ENCODE data around the gene TCF25. TPM values are rescaled to one million over a fixed set of nuclear protein-coding genes. Genes with fewer than 3 reads are reported as not detected.

The TCF25 gene
- total RNA-seq, 4 donors from 2014 or later, result 60.3 to 221 (median 126) TPM

DNA sequence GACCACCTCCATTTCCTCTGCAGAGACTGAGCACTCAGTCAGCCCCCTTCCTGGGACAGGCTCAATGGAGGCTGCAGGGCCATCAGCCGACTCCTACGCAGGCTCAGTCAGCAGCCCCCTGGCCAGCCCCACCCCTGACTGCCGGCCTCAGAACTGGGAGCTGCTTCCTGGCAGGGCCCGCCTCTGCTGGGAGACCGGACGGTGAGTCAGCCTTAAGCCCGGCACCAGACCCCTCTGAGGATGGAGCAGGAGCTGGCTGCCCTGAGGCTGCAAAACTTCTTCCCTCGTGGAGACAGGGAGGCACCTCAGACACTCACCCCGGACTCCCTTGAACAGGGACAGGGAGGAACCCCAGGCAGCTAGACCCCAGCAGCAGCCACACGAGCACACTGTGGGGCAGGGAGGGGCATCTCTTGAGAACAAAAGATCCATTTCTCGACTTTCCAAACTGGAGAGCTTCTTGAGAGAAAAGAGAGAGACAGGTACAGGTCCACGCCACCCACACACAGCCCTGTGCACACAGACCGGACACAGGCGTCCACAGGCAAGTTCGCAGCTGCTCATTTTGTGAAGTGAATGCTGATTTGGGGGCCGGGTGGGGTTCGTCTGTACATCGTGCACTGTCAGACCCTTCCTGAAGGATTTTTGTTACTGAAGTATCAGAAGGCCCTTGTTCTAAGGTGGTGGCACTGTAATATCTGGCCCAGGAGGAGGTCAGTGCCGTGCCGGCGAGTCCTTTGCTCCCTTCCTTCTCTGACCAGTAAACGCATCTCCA, 48.5 kb downstream of the TCF25 start:
- TF ChIP-seq POLR2A (IDR thresholded peaks at IDR 0.05), result peak in 1 of 2 donors; percentile 32
- TF ChIP-seq, protein P1, sequence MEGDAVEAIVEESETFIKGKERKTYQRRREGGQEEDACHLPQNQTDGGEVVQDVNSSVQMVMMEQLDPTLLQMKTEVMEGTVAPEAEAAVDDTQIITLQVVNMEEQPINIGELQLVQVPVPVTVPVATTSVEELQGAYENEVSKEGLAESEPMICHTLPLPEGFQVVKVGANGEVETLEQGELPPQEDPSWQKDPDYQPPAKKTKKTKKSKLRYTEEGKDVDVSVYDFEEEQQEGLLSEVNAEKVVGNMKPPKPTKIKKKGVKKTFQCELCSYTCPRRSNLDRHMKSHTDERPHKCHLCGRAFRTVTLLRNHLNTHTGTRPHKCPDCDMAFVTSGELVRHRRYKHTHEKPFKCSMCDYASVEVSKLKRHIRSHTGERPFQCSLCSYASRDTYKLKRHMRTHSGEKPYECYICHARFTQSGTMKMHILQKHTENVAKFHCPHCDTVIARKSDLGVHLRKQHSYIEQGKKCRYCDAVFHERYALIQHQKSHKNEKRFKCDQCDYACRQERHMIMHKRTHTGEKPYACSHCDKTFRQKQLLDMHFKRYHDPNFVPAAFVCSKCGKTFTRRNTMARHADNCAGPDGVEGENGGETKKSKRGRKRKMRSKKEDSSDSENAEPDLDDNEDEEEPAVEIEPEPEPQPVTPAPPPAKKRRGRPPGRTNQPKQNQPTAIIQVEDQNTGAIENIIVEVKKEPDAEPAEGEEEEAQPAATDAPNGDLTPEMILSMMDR (IDR thresholded peaks at IDR 0.05), result peak in 1 of 4 experiments; percentile 2
- peaks cover 3 to 46% of the 10 kb centered on the region in 2 donors for H3K4me1 ChIP-seq
- H3K4me3 ChIP-seq, result peak overlapping the region in 1 of 2 donors; percentile 47
- DNase-seq, result peak; percentile 67 to 75
- peak overlapping the region; percentile 59 to 80 for H3K27ac ChIP-seq
- no peaks in the 10 kb centered on the region for H3K36me3 ChIP-seq
- intact Hi-C loops (cut with DNase I; ENCODE audit: low total_unique reads), result no loop called here
- peaks cover 0 to 20% of the 10 kb centered on the region in 2 donors for H3K27me3 ChIP-seq
- no peaks in the 10 kb centered on the region for H3K9me3 ChIP-seq

DNA sequence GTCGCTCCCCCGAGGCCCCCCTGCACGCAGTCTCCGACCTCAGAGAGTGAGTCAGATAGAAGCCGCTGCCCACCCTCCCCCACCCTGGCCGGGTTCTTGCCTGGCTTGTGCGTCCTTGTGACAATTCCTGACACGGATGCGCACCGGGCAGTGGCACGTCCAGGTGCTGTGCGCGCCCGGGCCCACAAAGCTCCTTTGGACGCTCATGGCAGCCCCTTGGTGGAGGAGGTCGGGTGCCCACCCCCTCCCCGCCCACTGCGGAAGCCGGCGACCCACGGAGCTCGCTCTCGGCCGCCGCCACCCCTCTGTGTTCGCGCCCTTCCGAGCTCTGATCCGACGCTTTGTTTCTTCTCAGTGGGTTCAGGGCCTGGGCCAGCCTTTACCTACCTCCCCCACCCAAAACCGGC, 49.1 kb downstream of the TCF25 start:
- Histone ChIP-seq H3K9me3 (no peaks in the 10 kb centered on the region), H3K36me3 (no peaks in the 10 kb centered on the region), H3K27ac (peak overlapping the region; percentile 59 to 80), H3K4me3 (peak overlapping the region; percentile 37 to 47), H3K27me3 (peaks cover 0 to 20% of the 10 kb centered on the region in 2 donors), H3K4me1 (peaks cover 3 to 46% of the 10 kb centered on the region in 2 donors)
- TF ChIP-seq, protein P1 (IDR thresholded peaks at IDR 0.05), result no peak
- TF ChIP-seq POLR2A (IDR thresholded peaks at IDR 0.05), result no peak
- intact Hi-C loops (cut with DNase I; ENCODE audit: low total_unique reads), result no loop called here
- peak; percentile 69 for DNase-seq

DNA sequence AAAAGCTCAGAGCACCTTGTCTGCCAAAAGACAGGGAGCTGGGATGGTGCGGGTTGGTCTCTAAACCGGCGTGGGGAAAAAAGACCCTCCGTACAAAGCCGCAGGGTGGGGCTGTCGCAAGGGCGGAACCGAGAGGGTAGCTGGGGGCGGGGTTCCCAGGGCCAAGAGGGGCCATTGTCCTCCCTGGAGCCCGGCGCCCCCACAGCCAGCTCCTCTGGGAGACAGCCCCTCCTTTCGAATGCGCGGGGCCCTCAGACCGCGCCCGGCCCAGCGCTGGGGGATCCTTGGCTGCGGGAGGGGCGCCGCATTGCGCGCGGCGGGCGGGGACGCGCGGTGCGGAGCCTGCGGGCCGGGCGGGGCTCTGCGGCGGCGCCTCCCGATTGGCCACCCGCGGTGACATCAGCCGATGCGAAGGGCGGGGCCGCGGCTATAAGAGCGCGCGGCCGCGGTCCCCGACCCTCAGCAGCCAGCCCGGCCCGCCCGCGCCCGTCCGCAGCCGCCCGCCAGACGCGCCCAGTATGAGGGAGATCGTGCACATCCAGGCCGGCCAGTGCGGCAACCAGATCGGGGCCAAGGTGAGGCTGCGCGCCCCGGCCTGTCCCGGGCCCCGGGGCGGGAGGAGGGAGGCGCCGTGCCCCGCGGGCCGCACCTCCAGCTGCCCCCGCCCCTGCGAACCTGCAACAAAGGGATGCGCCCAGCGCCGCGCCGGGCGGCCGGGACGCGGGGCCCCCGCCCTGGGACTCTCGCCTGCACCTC, 49.7 kb downstream of the TCF25 start, which contains the start of gene TUBB3:
TSS of gene TUBB3 (plus strand) at position 459 of the 756 bp plus-strand sequence. CDS start at position 519, 60 bp downstream.
- no peaks in the 10 kb centered on the region for H3K9me3 ChIP-seq
- peak in 1 of 2 donors; percentile 56 for DNase-seq
- peak within 1 kb of the TSS; percentile 37 to 47 for H3K4me3 ChIP-seq
- TF ChIP-seq, protein P1 (IDR thresholded peaks at IDR 0.05), result no peak
- peak; percentile 58 to 70 for TF ChIP-seq POLR2A (IDR thresholded peaks at IDR 0.05)
- peaks cover 0 to 20% of the 10 kb centered on the region in 2 donors for H3K27me3 ChIP-seq
- peaks cover 3 to 44% of the 10 kb centered on the region in 2 donors for H3K4me1 ChIP-seq
- peak within 1 kb of the TSS; percentile 59 to 80 for H3K27ac ChIP-seq
- intact Hi-C loops (cut with DNase I; ENCODE audit: low total_unique reads), result no loop called here
- H3K36me3 ChIP-seq, result no peaks in the 10 kb centered on the region

DNA sequence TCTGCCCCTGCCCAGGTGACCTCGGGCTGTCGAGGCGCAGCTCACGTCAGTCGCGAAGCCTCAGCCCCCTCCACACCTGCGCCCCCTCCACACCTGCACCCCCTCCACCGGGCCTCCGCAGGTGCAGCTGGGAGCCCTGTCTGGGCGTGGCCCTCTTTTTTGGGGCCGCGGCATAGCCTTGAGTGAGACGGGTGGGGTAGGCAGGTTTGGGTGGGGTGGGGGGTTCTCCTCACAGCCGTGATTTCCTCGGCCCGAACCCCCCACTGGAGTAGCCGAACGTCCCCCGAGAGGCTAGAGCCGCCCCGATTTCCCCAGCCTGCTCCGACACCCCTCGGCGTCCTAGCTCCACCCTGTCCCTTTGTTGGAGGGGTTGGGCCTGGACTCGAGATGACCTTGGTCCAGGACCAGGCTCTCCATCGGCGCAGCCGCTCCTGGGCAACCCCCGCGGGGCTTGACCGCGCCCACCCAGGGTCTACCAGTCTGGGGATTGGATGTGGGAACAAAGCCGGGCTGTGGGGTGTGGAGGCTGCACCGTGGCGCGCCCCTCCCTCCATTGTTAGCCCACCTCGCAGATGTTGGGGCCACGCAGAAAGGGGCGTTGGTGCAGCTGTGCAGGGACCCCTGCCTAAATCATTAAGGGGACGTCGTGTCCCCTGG, 50.4 kb downstream of the TCF25 start:
- Histone ChIP-seq H3K9me3 (no peaks in the 10 kb centered on the region), H3K4me3 (peak overlapping the region in 1 of 2 donors; percentile 37), H3K4me1 (peaks cover 0 to 37% of the 10 kb centered on the region in 2 donors), H3K27ac (peak overlapping the region in 1 of 2 donors; percentile 80), H3K27me3 (peaks cover 0 to 20% of the 10 kb centered on the region in 2 donors), H3K36me3 (no peaks in the 10 kb centered on the region)
- TF ChIP-seq, protein P1 (IDR thresholded peaks at IDR 0.05), result no peak
- TF ChIP-seq POLR2A (IDR thresholded peaks at IDR 0.05), result no peak
- intact Hi-C loops (cut with DNase I; ENCODE audit: low total_unique reads), result no loop called here
- no peak for DNase-seq

Measured in uterus (tissue), 4 donors.